PC-3 (cell line): Measurements from ENCODE around the gene AK4. TPM values are rescaled to one million over a fixed set of nuclear protein-coding genes. Genes with fewer than 3 reads are reported as not detected.

Experiments used
- ATAC-seq: fragments of 200-7000 bp; cut with Tn5 transposase; 2 replicates; pipeline ENCODE4 v1.9.1; 2020; ENCODE audit warnings: mild to moderate bottlenecking, moderate library complexity
- BruUV-seq: library from RNA; stranded (reverse); fragments of 400-500 nt; replicated peaks from 2 replicates; lab custom pipeline; 2021; lab: Mats Ljungman, UMichigan
- CTCF ChIA-PET: fragments of 300-600 bp; sonication (Branson Sonifier 250); formaldehyde crosslinking; loops from one replicate; lab custom pipeline; 2022; ENCODE audit warnings: antibody characterized with exemption; lab: Charles Lee
- POLR2A ChIA-PET: fragments of 300-600 bp; sonication (Branson Sonifier 250); formaldehyde crosslinking; loops from one replicate; lab custom pipeline; 2022; ENCODE audit warnings: antibody characterized with exemption; ENCODE audit not compliant: unreplicated experiment; lab: Charles Lee
- DNase-seq: peaks from one replicate; pipeline ENCODE4 v3.0.0-alpha.2; 2015
- H2AFZ ChIP-seq: fragments of 300-600 bp; sonication (generic); 2 replicates; pipeline ENCODE4 v1.6.0; 2016; ENCODE audit warnings: antibody characterized with exemption, low read length
- H3F3A ChIP-seq: fragments of 300-600 bp; sonication (generic); one replicate; pipeline ENCODE4 v1.6.0; 2017; ENCODE audit warnings: antibody characterized with exemption, low read length, control low read depth, mild to moderate bottlenecking; ENCODE audit not compliant: unreplicated experiment
- H3K27ac ChIP-seq: fragments of 300-600 bp; sonication (generic); 2 replicates; pipeline ENCODE4 v1.5.1; 2016; ENCODE audit warnings: mild to moderate bottlenecking, low read length
- H3K27me3 ChIP-seq: fragments of 300-600 bp; sonication (generic); 2 replicates; pipeline ENCODE4 v1.6.1; 2016; ENCODE audit warnings: low read length, mixed read lengths
- H3K36me3 ChIP-seq: fragments of 300-600 bp; sonication (generic); 2 replicates; pipeline ENCODE4 v1.6.1; 2016; ENCODE audit warnings: low read depth, mixed run types, low read length, mixed read lengths
- H3K4me1 ChIP-seq: fragments of 300-600 bp; sonication (generic); 2 replicates; pipeline ENCODE4 v1.5.1; 2016; ENCODE audit warnings: low read length; ENCODE audit not compliant: insufficient read depth
- H3K4me2 ChIP-seq: fragments of 300-600 bp; sonication (generic); 2 replicates; pipeline ENCODE4 v1.6.0; 2016; ENCODE audit warnings: low read length
- H3K4me3 ChIP-seq: fragments of 300-600 bp; sonication (generic); 2 replicates; pipeline ENCODE4 v1.5.1; 2016; ENCODE audit warnings: mild to moderate bottlenecking, low read length, mixed read lengths
- H3K79me2 ChIP-seq: fragments of 300-600 bp; sonication (generic); 2 replicates; pipeline ENCODE4 v1.6.1; 2017; ENCODE audit warnings: low read length, mixed read lengths
- H3K9ac ChIP-seq: fragments of 300-600 bp; sonication (generic); 2 replicates; pipeline ENCODE4 v1.6.0; 2016; ENCODE audit warnings: mild to moderate bottlenecking, low read length
- H3K9me2 ChIP-seq: fragments of 300-600 bp; sonication (generic); replicated peaks from 2 replicates; pipeline ENCODE4 v1.6.1; 2016; ENCODE audit warnings: mixed run types, low read length, mixed read lengths
- H3K9me3 ChIP-seq: fragments of 300-600 bp; sonication (generic); 2 replicates; pipeline ENCODE4 v1.6.1; 2016; ENCODE audit warnings: low read length, mixed read lengths
- H4K20me1 ChIP-seq: fragments of 300-600 bp; sonication (generic); 2 replicates; pipeline ENCODE4 v1.6.1; 2016; ENCODE audit warnings: low read length, mixed read lengths
- CTCF ChIP-seq: fragments of 300-600 bp; sonication (generic); conservative IDR thresholded peaks from 2 replicates; pipeline ENCODE4 v1.5.1; 2017; ENCODE audit warnings: antibody characterized with exemption, low read depth, mild to moderate bottlenecking, low read length
- EZH2 ChIP-seq: fragments of 300-600 bp; sonication (generic); IDR thresholded peaks from one replicate; pipeline ENCODE4 v1.6.1; 2017; ENCODE audit warnings: antibody characterized with exemption, mild to moderate bottlenecking, low read length; ENCODE audit not compliant: unreplicated experiment
- EZH2phosphoT487 ChIP-seq: fragments of 300-600 bp; sonication (generic); IDR thresholded peaks from 2 replicates; pipeline ENCODE4 v1.6.1; 2018; ENCODE audit warnings: mild to moderate bottlenecking, antibody characterized with exemption, low read length, borderline replicate concordance
- intact Hi-C: fragments of 100-400 bp; cut with micrococcal nuclease; formaldehyde crosslinking; loops from 2 replicates; pipeline ENCODE4 v1.9.0; 2023
- total RNA-seq: library from RNA; depleted of rRNA; stranded (reverse); fragments of >200 nt; gene quantifications from 2 replicates; pipeline ENCODE4 v1.2.3, GENCODE V29; 2014

The AK4 gene
- total RNA-seq, 1 experiment from 2014 or later, result 98.9 TPM

DNA sequence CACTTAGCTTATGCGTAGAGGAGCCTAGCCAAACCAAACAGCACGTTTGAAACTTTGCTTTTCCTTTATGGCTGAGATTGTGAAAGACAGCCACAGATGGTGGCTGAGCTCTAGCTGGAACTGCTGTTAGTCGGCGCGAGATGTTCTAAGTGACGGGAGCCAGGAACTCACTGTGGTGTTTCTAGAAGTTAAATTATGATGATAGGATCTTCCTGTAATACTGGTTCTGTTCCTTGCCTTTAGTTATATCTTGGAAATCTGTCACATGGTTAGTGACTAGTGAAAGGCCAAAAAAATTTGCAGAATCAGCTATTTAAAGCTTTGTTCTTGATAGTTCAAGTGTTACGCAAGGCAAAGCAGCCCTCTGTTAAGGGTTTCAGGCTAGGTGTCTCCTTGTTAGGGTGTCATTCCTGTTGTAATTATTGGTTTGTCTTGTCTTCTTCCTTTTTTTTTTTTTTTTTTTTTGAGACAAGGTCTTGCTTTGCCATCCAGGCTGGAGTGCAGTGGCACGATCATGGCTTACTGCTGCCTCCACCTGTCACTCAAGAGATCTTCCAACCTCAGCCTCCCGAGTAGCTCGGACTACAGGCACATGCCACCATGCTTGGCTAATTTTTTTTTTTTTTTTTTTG lies 22.6 kb downstream of the AK4 start:
- CTCF ChIA-PET, result interaction anchor here (0.6 kb wide), 1 partner anchor 249 kb away, joined by 3 read pairs; no protein-coding TSS in a partner anchor

GRCh38 chr1:65172936-65173690 lies 25.1 kb downstream of the AK4 start:
- ChIA-PET CTCF (no interaction called here), POLR2A (no interaction called here)
- TF ChIP-seq EZH2 (no peak), EZH2phosphoT487 (no peak), CTCF (no peak)
- H3K4me3 ChIP-seq, result no peak overlapping the region
- H3K9ac ChIP-seq, result no peak overlapping the region
- no peaks in the 10 kb centered on the region for H3K27me3 ChIP-seq
- intact Hi-C loops, result no loop called here
- no peaks in the 10 kb centered on the region for H3K36me3 ChIP-seq
- ATAC-seq (no peak), DNase-seq (no peak)
- no TSS peak for BruUV-seq
- H4K20me1 ChIP-seq, result peaks cover 5% of the 10 kb centered on the region; the same call in 1 of the 2 replicates
- no peak overlapping the region for H2AFZ ChIP-seq
- H3K9me3 ChIP-seq, result no peaks in the 10 kb centered on the region
- peaks cover 95% of the 10 kb centered on the region for H3K79me2 ChIP-seq
- H3F3A ChIP-seq, result no peaks in the 10 kb centered on the region
- H3K27ac ChIP-seq, result no peak overlapping the region
- H3K9me2 ChIP-seq, result no peaks in the 10 kb centered on the region
- peaks cover 59% of the 10 kb centered on the region for H3K4me1 ChIP-seq
- peak overlapping the region; percentile 73 for H3K4me2 ChIP-seq

More for the DNA sequence above, 22.6 kb downstream of the AK4 start:
- TF ChIP-seq EZH2phosphoT487 (no peak), EZH2 (no peak), CTCF (no peak)
- Histone ChIP-seq H3K27me3 (no peaks in the 10 kb centered on the region), H3K36me3 (no peaks in the 10 kb centered on the region), H3K4me1 (peaks cover 34% of the 10 kb centered on the region), H2AFZ (peak overlapping the region; percentile 60), H3K4me3 (peak overlapping the region; percentile 40), H3K9me2 (no peaks in the 10 kb centered on the region), H4K20me1 (peaks cover 5% of the 10 kb centered on the region; the same call in 1 of the 2 replicates), H3K9me3 (no peaks in the 10 kb centered on the region), H3K79me2 (peaks cover 99% of the 10 kb centered on the region), H3K4me2 (peak overlapping the region; percentile 76), H3K27ac (peak overlapping the region; percentile 35), H3F3A (no peaks in the 10 kb centered on the region), H3K9ac (no peak overlapping the region)
- BruUV-seq, result no TSS peak
- POLR2A ChIA-PET, result interaction anchor here (0.9 kb wide), 1 partner anchor 16 kb away, joined by 8 read pairs; no protein-coding TSS in a partner anchor
- DNase-seq (peak; percentile 64), ATAC-seq (no peak)
- intact Hi-C loops, result no loop called here
